ENCODE results near the gene B3GLCT.

B3GLCT gene

DNA sequence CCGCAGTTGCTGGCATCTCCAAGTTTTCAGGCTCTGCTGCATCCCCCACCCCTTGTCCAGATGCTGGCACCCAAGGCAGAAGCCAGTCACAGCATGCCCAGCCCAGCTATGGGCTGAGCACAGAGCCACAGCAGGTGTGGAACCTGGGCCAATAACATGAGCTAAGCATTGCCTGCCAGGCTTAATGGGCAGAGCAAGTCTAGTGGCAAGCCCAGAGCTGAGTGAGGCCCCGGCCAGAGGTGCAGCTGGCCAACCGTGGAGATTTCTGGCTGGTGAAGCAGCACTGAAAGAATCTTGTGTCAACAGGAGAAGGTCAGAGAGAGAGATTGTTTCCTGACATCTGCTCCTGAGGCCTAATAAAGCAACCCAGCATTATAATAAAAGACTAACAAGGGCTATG, 111.0 kb downstream of the B3GLCT start:
- Histone ChIP-seq H3K4me3 (ENCODE audit: insufficient read depth, low read depth, low read length) (no peak overlapping the region), H3K36me3 (ENCODE audit: control insufficient read depth, insufficient read depth, low read length) (peaks cover 10% of the 10 kb centered on the region), H3K9me3 (ENCODE audit: control insufficient read depth, low read length) (peaks cover 5% of the 10 kb centered on the region), H3K27me3 (ENCODE audit: control insufficient read depth, insufficient read depth, low read length, poor library complexity, severe bottlenecking) (no peaks in the 10 kb centered on the region), H3K27ac (ENCODE audit: insufficient read depth, low read depth, low read length, poor library complexity, severe bottlenecking) (no peak overlapping the region), H3K4me1 (ENCODE audit: control insufficient read depth, insufficient read depth, low read length) (no peaks in the 10 kb centered on the region)
- 75 to 78% methylated on average over 3 of the region's 3 CpGs for whole genome bisulfite sequencing, 2 experiments

DNA sequence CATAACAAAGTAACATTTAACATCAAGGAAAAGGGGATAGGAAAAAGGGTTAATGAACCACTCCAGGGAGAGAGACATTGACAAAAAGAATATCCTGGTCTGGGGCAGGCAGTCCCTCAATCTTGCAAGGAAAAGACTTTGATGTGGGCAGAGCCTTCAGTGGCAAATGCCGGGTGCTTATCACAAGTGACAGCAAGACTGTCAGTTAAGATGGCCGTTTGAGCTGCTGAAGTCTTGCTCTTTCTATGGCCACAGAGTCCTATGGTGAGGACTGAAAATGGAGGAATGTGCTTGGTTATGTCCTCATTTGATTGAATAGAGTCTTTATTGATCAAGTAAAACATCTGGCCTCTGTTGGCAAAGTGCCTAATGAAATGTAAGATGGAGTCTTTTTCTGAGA, 112.1 kb downstream of the B3GLCT start:
- H3K4me3 ChIP-seq (ENCODE audit: insufficient read depth, low read depth, low read length), result no peak overlapping the region
- H3K4me1 ChIP-seq (ENCODE audit: control insufficient read depth, insufficient read depth, low read length), result no peaks in the 10 kb centered on the region
- H3K27ac ChIP-seq (ENCODE audit: insufficient read depth, low read depth, low read length, poor library complexity, severe bottlenecking), result no peak overlapping the region
- peaks cover 11% of the 10 kb centered on the region for H3K36me3 ChIP-seq (ENCODE audit: control insufficient read depth, insufficient read depth, low read length)
- peaks cover 5% of the 10 kb centered on the region for H3K9me3 ChIP-seq (ENCODE audit: control insufficient read depth, low read length)
- H3K27me3 ChIP-seq (ENCODE audit: control insufficient read depth, insufficient read depth, low read length, poor library complexity, severe bottlenecking), result no peaks in the 10 kb centered on the region
- 73 to 90% methylated on average over 2 of the region's 2 CpGs for WGBS, 2 experiments

DNA sequence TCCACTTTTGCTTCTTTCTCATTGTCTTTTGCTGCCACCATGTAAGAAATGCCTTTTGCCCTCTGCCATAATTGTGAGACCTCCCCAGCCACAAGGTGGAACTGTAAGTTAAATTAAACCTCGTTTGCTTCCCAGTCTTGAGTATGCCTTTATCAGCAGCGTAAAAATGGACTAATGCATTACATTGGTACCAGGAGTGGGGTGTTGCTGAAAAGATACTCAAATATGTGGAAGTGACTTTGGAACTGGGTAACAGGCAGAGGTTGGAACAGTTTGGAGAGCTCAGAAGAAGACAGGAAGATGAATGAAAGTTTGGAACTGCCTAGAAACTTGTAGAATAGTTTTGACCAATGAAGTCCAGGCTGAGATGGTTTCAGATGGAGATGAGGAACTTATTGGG, 115.2 kb downstream of the B3GLCT start:
- WGBS, 2 experiments, result 93 to 96% methylated on average over 2 of the region's 2 CpGs
- Histone ChIP-seq H3K9me3 (ENCODE audit: control insufficient read depth, low read length) (peaks cover 5% of the 10 kb centered on the region), H3K4me1 (ENCODE audit: control insufficient read depth, insufficient read depth, low read length) (no peaks in the 10 kb centered on the region), H3K36me3 (ENCODE audit: control insufficient read depth, insufficient read depth, low read length) (peaks cover 19% of the 10 kb centered on the region), H3K27ac (ENCODE audit: insufficient read depth, low read depth, low read length, poor library complexity, severe bottlenecking) (no peak overlapping the region), H3K27me3 (ENCODE audit: control insufficient read depth, insufficient read depth, low read length, poor library complexity, severe bottlenecking) (no peaks in the 10 kb centered on the region), H3K4me3 (ENCODE audit: insufficient read depth, low read depth, low read length) (no peak overlapping the region)

DNA sequence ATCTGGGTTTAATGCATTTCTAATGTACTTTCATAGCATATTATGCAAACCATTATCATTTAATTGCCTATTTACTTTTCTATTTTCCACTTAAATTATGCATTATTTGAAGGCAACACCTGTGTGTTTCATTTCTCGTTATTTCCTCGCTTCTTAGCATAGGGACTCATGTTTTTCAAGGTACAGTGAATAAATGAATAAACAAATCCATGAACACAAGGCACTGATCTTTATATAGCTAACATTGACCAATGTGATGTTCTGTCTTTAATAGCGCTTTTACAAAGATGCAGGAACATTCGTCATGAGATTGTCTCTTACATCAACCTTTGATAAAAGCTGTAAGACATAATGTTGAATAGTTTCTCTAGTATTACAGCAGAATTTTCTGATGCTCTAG, 121.2 kb downstream of the B3GLCT start:
- H3K4me3 ChIP-seq (ENCODE audit: insufficient read depth, low read depth, low read length), result no peak overlapping the region
- no peak overlapping the region for H3K27ac ChIP-seq (ENCODE audit: insufficient read depth, low read depth, low read length, poor library complexity, severe bottlenecking)
- WGBS, 2 experiments, result 91 to 97% methylated on average over 4 of the region's 4 CpGs
- H3K27me3 ChIP-seq (ENCODE audit: control insufficient read depth, insufficient read depth, low read length, poor library complexity, severe bottlenecking), result no peaks in the 10 kb centered on the region
- peaks cover 8% of the 10 kb centered on the region for H3K36me3 ChIP-seq (ENCODE audit: control insufficient read depth, insufficient read depth, low read length)
- H3K9me3 ChIP-seq (ENCODE audit: control insufficient read depth, low read length), result no peaks in the 10 kb centered on the region
- H3K4me1 ChIP-seq (ENCODE audit: control insufficient read depth, insufficient read depth, low read length), result peaks cover 9% of the 10 kb centered on the region

DNA sequence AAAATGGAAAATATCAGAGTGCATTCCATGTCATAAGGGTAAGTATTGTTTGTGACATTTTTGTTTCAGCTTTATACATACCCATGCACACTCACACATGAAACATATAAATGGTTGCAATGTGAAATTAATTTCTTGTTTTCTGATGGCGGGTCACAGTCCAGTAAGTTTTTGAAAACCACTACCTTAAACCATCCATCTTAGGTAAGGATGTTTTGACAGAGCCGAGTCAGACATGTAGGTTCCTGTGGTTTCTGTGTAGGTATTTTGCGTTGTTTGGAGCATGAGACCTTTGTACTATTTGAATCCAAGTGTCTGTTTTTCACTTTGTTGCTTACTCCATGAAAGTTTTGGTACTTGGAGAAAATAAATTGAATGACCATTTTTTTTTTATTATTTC, 121.7 kb downstream of the B3GLCT start:
- 90 to 100% methylated on average over 2 to 3 of the region's 3 CpGs for WGBS, 2 experiments
- Histone ChIP-seq H3K27ac (ENCODE audit: insufficient read depth, low read depth, low read length, poor library complexity, severe bottlenecking) (no peak overlapping the region), H3K4me3 (ENCODE audit: insufficient read depth, low read depth, low read length) (no peak overlapping the region), H3K9me3 (ENCODE audit: control insufficient read depth, low read length) (no peaks in the 10 kb centered on the region), H3K4me1 (ENCODE audit: control insufficient read depth, insufficient read depth, low read length) (peaks cover 9% of the 10 kb centered on the region), H3K27me3 (ENCODE audit: control insufficient read depth, insufficient read depth, low read length, poor library complexity, severe bottlenecking) (no peaks in the 10 kb centered on the region), H3K36me3 (ENCODE audit: control insufficient read depth, insufficient read depth, low read length) (peaks cover 7% of the 10 kb centered on the region)

DNA sequence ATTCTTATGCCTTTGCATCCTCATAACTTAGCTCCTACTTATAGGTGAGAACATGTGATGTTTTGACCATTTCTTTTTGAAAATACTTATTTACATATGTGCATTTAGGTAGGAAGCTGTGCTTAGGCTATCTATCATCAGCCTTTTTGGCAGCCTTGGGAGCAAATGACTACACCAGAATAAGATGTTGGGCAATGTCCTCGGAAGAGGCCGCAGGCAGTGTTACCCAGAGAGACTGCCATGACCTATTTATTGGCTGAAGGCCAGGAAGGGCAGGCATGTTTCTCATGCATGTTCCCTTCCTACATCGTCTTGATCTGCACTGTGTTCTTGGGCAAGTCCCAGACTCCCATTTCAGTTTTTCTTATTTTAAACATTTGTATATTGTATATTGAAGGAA, 122.3 kb downstream of the B3GLCT start:
- Histone ChIP-seq H3K27me3 (ENCODE audit: control insufficient read depth, insufficient read depth, low read length, poor library complexity, severe bottlenecking) (no peaks in the 10 kb centered on the region), H3K4me3 (ENCODE audit: insufficient read depth, low read depth, low read length) (no peak overlapping the region), H3K9me3 (ENCODE audit: control insufficient read depth, low read length) (no peaks in the 10 kb centered on the region), H3K4me1 (ENCODE audit: control insufficient read depth, insufficient read depth, low read length) (peaks cover 9% of the 10 kb centered on the region), H3K27ac (ENCODE audit: insufficient read depth, low read depth, low read length, poor library complexity, severe bottlenecking) (no peak overlapping the region), H3K36me3 (ENCODE audit: control insufficient read depth, insufficient read depth, low read length) (peaks cover 7% of the 10 kb centered on the region)
- 97% methylated on average over 3 of the region's 3 CpGs for WGBS, 2 experiments

DNA sequence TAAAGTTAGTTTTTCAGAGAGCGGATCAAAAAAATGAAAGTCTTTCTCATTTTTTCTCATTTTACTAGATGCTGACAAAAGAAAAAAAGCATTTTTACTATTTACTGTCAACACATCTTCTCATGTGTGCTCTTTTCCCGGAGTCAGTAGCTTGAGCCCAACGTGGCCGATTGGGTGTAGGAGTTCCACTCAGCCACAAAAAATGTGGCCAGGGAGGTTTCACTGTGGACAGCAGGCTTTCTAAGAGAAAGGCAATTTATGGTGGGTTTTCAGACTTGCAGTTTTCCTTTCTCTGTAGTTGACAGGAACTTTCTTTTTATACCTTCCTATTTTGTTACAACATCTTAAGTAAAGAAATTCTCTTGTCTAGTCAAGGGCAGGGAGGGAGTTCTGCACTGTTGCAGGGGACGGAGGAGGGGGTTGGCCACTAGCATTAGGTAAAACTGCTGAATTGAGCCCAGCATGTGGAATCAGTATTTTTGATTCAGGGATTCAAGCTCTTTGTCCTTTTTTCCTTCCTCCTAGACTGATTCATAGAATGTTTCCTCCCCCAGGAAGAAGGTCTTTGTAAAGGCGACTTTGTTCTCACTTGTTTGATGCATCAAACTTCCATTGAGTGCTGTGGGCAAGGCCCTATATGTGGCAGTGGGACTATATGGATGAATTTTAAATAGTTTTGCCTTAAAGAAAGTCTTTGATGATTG, 123.1 kb downstream of the B3GLCT start:
- 85 to 87% methylated on average over 6 of the region's 6 CpGs for WGBS, 2 experiments
- Histone ChIP-seq H3K36me3 (ENCODE audit: control insufficient read depth, insufficient read depth, low read length) (peaks cover 4% of the 10 kb centered on the region), H3K27ac (ENCODE audit: insufficient read depth, low read depth, low read length, poor library complexity, severe bottlenecking) (no peak overlapping the region), H3K4me1 (ENCODE audit: control insufficient read depth, insufficient read depth, low read length) (peaks cover 9% of the 10 kb centered on the region), H3K9me3 (ENCODE audit: control insufficient read depth, low read length) (no peaks in the 10 kb centered on the region), H3K27me3 (ENCODE audit: control insufficient read depth, insufficient read depth, low read length, poor library complexity, severe bottlenecking) (no peaks in the 10 kb centered on the region), H3K4me3 (ENCODE audit: insufficient read depth, low read depth, low read length) (no peak overlapping the region)

DNA sequence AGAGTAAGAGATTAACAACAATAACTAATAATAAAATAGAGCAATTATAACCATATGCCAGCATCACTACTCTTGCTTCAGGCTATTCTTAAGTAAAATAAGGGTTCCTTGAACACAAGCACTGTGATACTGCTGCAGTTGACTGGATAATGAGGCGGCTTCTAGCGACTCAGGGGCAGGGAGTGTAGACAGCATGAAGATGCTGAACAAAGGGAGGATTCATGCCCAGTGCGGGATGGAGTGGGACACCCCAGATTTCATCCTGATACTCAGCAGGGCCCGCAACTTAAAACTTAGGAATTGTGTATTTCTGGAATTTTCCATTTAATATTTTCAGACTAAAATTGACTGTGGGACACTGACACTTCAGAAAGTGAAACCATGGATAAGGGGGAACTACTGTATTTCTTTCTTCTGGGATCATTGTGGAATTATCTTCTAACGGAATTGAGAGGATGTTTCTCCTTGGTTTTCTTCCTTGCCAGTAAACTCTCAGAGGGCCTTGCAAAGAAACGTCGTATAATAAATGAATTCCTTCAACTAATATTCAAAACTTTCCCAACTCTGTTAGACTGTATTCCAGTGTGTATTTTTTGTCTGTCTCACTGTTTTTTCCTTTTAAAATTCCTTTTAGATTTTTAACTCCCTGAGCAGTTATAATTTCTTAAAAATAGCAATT, 127.5 kb downstream of the B3GLCT start:
- 83 to 97% methylated on average over 6 to 7 of the region's 7 CpGs for WGBS, 2 experiments
- Histone ChIP-seq H3K36me3 (ENCODE audit: control insufficient read depth, insufficient read depth, low read length) (no peaks in the 10 kb centered on the region), H3K4me3 (ENCODE audit: insufficient read depth, low read depth, low read length) (no peak overlapping the region), H3K27me3 (ENCODE audit: control insufficient read depth, insufficient read depth, low read length, poor library complexity, severe bottlenecking) (no peaks in the 10 kb centered on the region), H3K27ac (ENCODE audit: insufficient read depth, low read depth, low read length, poor library complexity, severe bottlenecking) (no peak overlapping the region), H3K9me3 (ENCODE audit: control insufficient read depth, low read length) (no peaks in the 10 kb centered on the region), H3K4me1 (ENCODE audit: control insufficient read depth, insufficient read depth, low read length) (peaks cover 9% of the 10 kb centered on the region)

DNA sequence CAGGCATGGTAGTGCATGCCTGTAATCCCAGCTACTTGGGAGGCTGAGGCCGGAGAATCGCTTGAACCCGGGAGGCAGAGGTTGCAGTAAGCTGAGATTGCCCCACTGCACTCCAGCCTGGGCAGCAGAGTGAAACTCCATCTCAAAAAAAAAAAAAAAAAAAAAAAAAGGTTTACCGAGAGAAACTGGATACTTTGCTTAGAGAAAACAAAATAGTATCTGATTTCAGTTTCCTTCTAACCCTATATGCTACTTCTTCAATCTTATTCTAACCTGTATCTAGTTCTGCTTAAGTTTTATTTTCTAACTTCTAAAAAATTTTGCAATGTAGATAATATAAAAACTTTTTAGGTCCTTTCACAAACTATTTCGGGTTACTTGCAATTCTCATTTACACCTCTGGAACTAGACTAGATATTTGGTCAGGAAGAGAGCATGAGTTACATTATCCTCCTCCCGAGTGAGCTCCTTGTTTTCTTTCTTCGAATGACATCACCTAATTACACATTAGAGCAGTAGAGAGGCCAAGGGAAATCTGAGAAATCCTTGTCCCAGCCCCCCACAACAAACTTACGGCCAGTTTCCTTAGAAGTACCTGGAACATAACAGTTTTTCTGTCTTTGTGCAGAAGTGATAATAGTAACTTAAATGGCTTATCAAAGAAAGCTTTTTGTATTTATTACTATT, 128.9 kb downstream of the B3GLCT start:
- Histone ChIP-seq H3K27ac (ENCODE audit: insufficient read depth, low read depth, low read length, poor library complexity, severe bottlenecking) (no peak overlapping the region), H3K9me3 (ENCODE audit: control insufficient read depth, low read length) (no peaks in the 10 kb centered on the region), H3K4me3 (ENCODE audit: insufficient read depth, low read depth, low read length) (no peak overlapping the region), H3K36me3 (ENCODE audit: control insufficient read depth, insufficient read depth, low read length) (no peaks in the 10 kb centered on the region), H3K4me1 (ENCODE audit: control insufficient read depth, insufficient read depth, low read length) (no peaks in the 10 kb centered on the region), H3K27me3 (ENCODE audit: control insufficient read depth, insufficient read depth, low read length, poor library complexity, severe bottlenecking) (no peaks in the 10 kb centered on the region)
- WGBS, 2 experiments, result 78 to 84% methylated on average over 6 to 7 of the region's 8 CpGs

DNA sequence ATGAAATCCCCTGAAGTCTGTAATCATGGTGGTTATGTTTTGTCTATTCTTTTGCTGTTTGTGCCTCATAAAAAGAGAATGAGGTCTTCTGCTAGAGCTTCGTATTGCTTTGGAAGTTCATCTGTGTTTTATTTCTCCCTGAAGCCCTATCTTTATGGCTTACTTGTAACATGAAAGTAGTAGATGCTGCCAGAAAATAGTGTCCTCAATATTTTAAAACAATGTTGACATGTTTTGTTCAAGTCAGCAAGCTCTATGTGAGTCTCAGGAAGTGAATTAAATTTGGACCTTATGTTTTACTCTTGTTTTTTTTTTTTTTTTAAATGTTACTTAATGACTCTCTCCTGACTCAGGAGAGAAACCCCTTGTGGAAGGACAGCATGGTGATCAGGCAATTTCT, 130.5 kb downstream of the B3GLCT start:
- Histone ChIP-seq H3K36me3 (ENCODE audit: control insufficient read depth, insufficient read depth, low read length) (no peaks in the 10 kb centered on the region), H3K27me3 (ENCODE audit: control insufficient read depth, insufficient read depth, low read length, poor library complexity, severe bottlenecking) (no peaks in the 10 kb centered on the region), H3K4me3 (ENCODE audit: insufficient read depth, low read depth, low read length) (no peak overlapping the region), H3K27ac (ENCODE audit: insufficient read depth, low read depth, low read length, poor library complexity, severe bottlenecking) (no peak overlapping the region), H3K9me3 (ENCODE audit: control insufficient read depth, low read length) (no peaks in the 10 kb centered on the region), H3K4me1 (ENCODE audit: control insufficient read depth, insufficient read depth, low read length) (no peaks in the 10 kb centered on the region)
- WGBS, 2 experiments, result 84 to 91% methylated on average over 1 of the region's 1 CpG

All from ectodermal cell (in vitro differentiated cells).